Measurements from ENCODE around the gene SLX4. TPM values are rescaled to one million over a fixed set of nuclear protein-coding genes. Genes with fewer than 3 reads are reported as not detected.

Gene SLX4
- total and polyA plus RNA-seq, 9 of the 15 experiments (the other 6 are each of a cell fraction or from before 2014, with no cell fraction given), result 0.29 to 7.9 (median 3.8) TPM

GRCh38 chr16:3589441-3589921 lies 21.9 kb downstream of the SLX4 start:
- Histone ChIP-seq H3K9me3 (replicated peaks; ENCODE audit: control insufficient read depth, insufficient read depth, low read depth, low read length) (no peaks in the 10 kb centered on the region), H3K4me3 (no peak overlapping the region), H3K9ac (ENCODE audit: insufficient read depth in 1 of 2, low read depth in 2 of 2, low read length in 2 of 2) (peak overlapping the region; percentile 28 to 85; a peak in 3 of 4 replicates), H3K79me2 (ENCODE audit: control insufficient read depth, insufficient read depth, low read length) (no peaks in the 10 kb centered on the region), H4K20me1 (replicated peaks; ENCODE audit: control insufficient read depth, insufficient read depth, low read length) (no peaks in the 10 kb centered on the region), H3K36me3 (ENCODE audit: control insufficient read depth, insufficient read depth, low read length) (peaks cover 6% of the 10 kb centered on the region; the same call in 1 of the 3 replicates), H3K4me1 (replicated peaks in 1 of 2; ENCODE audit: control insufficient read depth in 2 of 2, insufficient read depth in 2 of 2, low read length in 2 of 2) (peaks cover 10 to 26% of the 10 kb centered on the region in 2 experiments; a peak in 4 of 5 replicates), H3K9me1 (ENCODE audit: control insufficient read depth, insufficient read depth, low read length) (peaks cover 4% of the 10 kb centered on the region), H3K4me2 (ENCODE audit: insufficient read depth, low read length) (peak overlapping the region; percentile 24), H3K27me3 (ENCODE audit: control insufficient read depth in 2 of 2, insufficient read depth in 2 of 2, low read length in 2 of 2) (no peaks in the 10 kb centered on the region), H2AFZ (ENCODE audit: low read depth, low read length) (peak overlapping the region; percentile 79), H3K27ac (ENCODE audit: extremely low read depth, low read depth, low read length) (peak overlapping the region; percentile 52; the same call in 2 of the 3 replicates)
- peak; percentile 61 to 76 (median 66) for DNase-seq (ENCODE audit: extremely low read depth in 1 of 4, low spot score in 3 of 4)
- ChIA-PET CTCF (ENCODE audit: low intra/inter-chr PET ratio) (no interaction called here), POLR2A (interaction anchor here (0.7 kb wide), 1 partner anchor 10 kb away, joined by 3 read pairs; no protein-coding TSS in a partner anchor)
- FAIRE-seq, result peak; percentile 85
- no TSS peak for BruUV-seq (replicated peaks)
- intact Hi-C loops (cut with micrococcal nuclease), result no loop called here
- peak; percentile 91 for ATAC-seq
- in situ Hi-C loops (cut with MboI), result no loop called here
- WGBS (ENCODE audit: insufficient coverage, low coverage, missing lambda C conversion rate), result 32% methylated on average over 24 of the region's 27 CpGs
- TF ChIP-seq ZFP91 (CRISPR knock-in tag; IDR thresholded peaks at IDR 0.05) (no peak), L3MBTL2 (IDR thresholded peaks at IDR 0.05) (peak; percentile 84), MAFG (tag; conservative IDR thresholded peaks at IDR 0.05) (peak; percentile 82), ZBTB43 (CRISPR knock-in tag; IDR thresholded peaks at IDR 0.05) (no peak), SMARCA4 (IDR thresholded peaks at IDR 0.05) (peak; percentile 44; the same call in 1 of the 2 replicates), CXXC5 (CRISPR knock-in tag; IDR thresholded peaks at IDR 0.05) (peak; percentile 10; the same call in 1 of the 2 replicates), THRB (CRISPR knock-in tag; conservative IDR thresholded peaks at IDR 0.05) (no peak), NRF1 (conservative IDR thresholded peaks at IDR 0.05 in 1 of 2, IDR thresholded peaks at IDR 0.05 in 1 of 2) (0 out of 4 replicates have a peak, but pooled peaks of 1 of the 2 experiments have one; percentile 10), ZNF316 (IDR thresholded peaks at IDR 0.05) (peak; percentile 89), NFE2 (IDR thresholded peaks at IDR 0.05; ENCODE audit: low read depth) (peak; percentile 92), JUND (IDR thresholded peaks at IDR 0.05; ENCODE audit: borderline replicate concordance, low read depth, low read length) (peak; percentile 64; the same call in 1 of the 2 replicates), JUND (tag; IDR thresholded peaks at IDR 0.05; ENCODE audit: borderline replicate concordance, low read depth, low read length) (peak; percentile 54; the same call in 1 of the 3 replicates), CTBP1 (IDR thresholded peaks at IDR 0.05; ENCODE audit: borderline replicate concordance) (peak; percentile 25; the same call in 1 of the 2 replicates), MAFF (IDR thresholded peaks at IDR 0.05; ENCODE audit: low read length) (peak; percentile 8; the same call in 1 of the 2 replicates), MLLT1 (IDR thresholded peaks at IDR 0.05) (peak in 1 of 2 experiments; percentile 52; a peak in 1 of 4 replicates), FOSL1 (tag; conservative IDR thresholded peaks at IDR 0.05) (peak; percentile 59), RCOR1 (IDR thresholded peaks at IDR 0.05; ENCODE audit: borderline replicate concordance in 1 of 2, low read depth in 2 of 2, low read length in 2 of 2) (no peak), RBFOX2 (IDR thresholded peaks at IDR 0.05; ENCODE audit: low read depth, low read length) (peak; percentile 36; the same call in 1 of the 2 replicates)
